Panc1 (cell line): ENCODE results near the gene LAIR2. TPM values are rescaled to one million over a fixed set of nuclear protein-coding genes. Genes with fewer than 3 reads are reported as not detected.

Experiments used
- ATAC-seq: fragments of 200-7000 bp; cut with Tn5 transposase; 2 replicates; pipeline ENCODE4 v1.9.1; 2020; ENCODE audit warnings: mild to moderate bottlenecking, moderate library complexity
- BruUV-seq: library from RNA; stranded (reverse); fragments of 400-500 nt; replicated peaks from 2 replicates; lab custom pipeline; 2021; lab: Mats Ljungman, UMichigan
- CTCF ChIA-PET: fragments of 300-600 bp; sonication (Branson Sonifier 250); formaldehyde crosslinking; loops from one replicate; lab custom pipeline; 2022; ENCODE audit warnings: antibody characterized with exemption; lab: Charles Lee
- POLR2A ChIA-PET: fragments of 300-600 bp; sonication (Branson Sonifier 250); formaldehyde crosslinking; loops from one replicate; lab custom pipeline; 2022; ENCODE audit warnings: antibody characterized with exemption; lab: Charles Lee
- DNase-seq: peaks from one replicate; pipeline ENCODE4 v3.0.0-alpha.2; 2010; ENCODE audit warnings: low read depth, low spot score
- H3K27ac ChIP-seq: 2 replicates; pipeline ENCODE4 v1.5.1; 2011; ENCODE audit warnings: mild to moderate bottlenecking, low read length, inconsistent platforms
- H3K27me3 ChIP-seq: fragments of 200-500 bp; sonication (Bioruptor generic); 2 replicates; pipeline ENCODE4 v1.6.0; 2014; ENCODE audit warnings: low read length, inconsistent platforms; ENCODE audit not compliant: control insufficient read depth, insufficient read depth
- H3K36me3 ChIP-seq: fragments of 200-500 bp; sonication (Bioruptor generic); 2 replicates; pipeline ENCODE4 v1.5.1; 2014; ENCODE audit warnings: inconsistent platforms, mild to moderate bottlenecking, low read length, moderate library complexity; ENCODE audit not compliant: control insufficient read depth, insufficient read depth
- H3K4me1 ChIP-seq: 2 replicates; pipeline ENCODE4 v1.5.1; 2011; ENCODE audit warnings: inconsistent platforms, mild to moderate bottlenecking, low read length, moderate library complexity; ENCODE audit not compliant: control insufficient read depth, insufficient read depth
- H3K4me3 ChIP-seq, 2 experiments: 2 replicates each; pipeline ENCODE4 v1.5.1; 2011 to 2012; ENCODE audit warnings: low read depth in 2 of 2, low read length in 2 of 2, mild to moderate bottlenecking in 2 of 2, inconsistent platforms in 1 of 2, moderate library complexity in 1 of 2
- H3K9me3 ChIP-seq: fragments of 200-500 bp; sonication (Bioruptor generic); 2 replicates; pipeline ENCODE4 v1.5.1; 2014; ENCODE audit warnings: low read depth, mild to moderate bottlenecking, inconsistent platforms, low read length, moderate library complexity; ENCODE audit not compliant: control insufficient read depth, insufficient read depth
- POLR2AphosphoS5 ChIP-seq: IDR thresholded peaks from 2 replicates; pipeline ENCODE4 v1.6.1; 2012; ENCODE audit warnings: mild to moderate bottlenecking, low read depth, low read length, moderate library complexity
- SIN3A ChIP-seq: IDR thresholded peaks from 2 replicates; pipeline ENCODE4 v1.6.1; 2012; ENCODE audit warnings: low read depth, mild to moderate bottlenecking, low read length, moderate library complexity, borderline replicate concordance; ENCODE audit not compliant: insufficient read depth
- TCF7L2 ChIP-seq: IDR thresholded peaks from 2 replicates; pipeline ENCODE4 v1.6.1; 2011; ENCODE audit warnings: mild to moderate bottlenecking, low read depth, low read length, inconsistent platforms
- in situ Hi-C: cut with HindIII; loops from 2 replicates; pipeline ENCODE4 v1.10.0; 2016; ENCODE audit warnings: low sequenced_read_pairs, low pct_unique_long_range_greater_than_20kb
- intact Hi-C: fragments of 100-400 bp; cut with micrococcal nuclease; formaldehyde crosslinking; loops from one replicate; pipeline ENCODE4 v1.10.0; 2022; ENCODE audit not compliant: unreplicated experiment
- total RNA-seq: library from RNA; stranded (reverse); gene quantifications from one replicate; pipeline ENCODE4 v1.2.1, GENCODE V29; 2021; ENCODE audit not compliant: unreplicated experiment
- TF ChIP-seq, protein P1 (sequence below): fragments of 450-650 bp; IDR thresholded peaks from 2 replicates; pipeline ENCODE4 v1.5.1; 2017; ENCODE audit warnings: mild to moderate bottlenecking
- TF ChIP-seq, protein P2 (sequence below), 2 experiments: IDR thresholded peaks; 2 replicates each; pipeline ENCODE4 v1.6.1; 2011 to 2012; ENCODE audit warnings: low read depth in 2 of 2, control low read depth in 1 of 2, low read length in 1 of 2, mild to moderate bottlenecking in 1 of 2, moderate library complexity in 1 of 2; ENCODE audit not compliant: insufficient read depth in 1 of 2

The LAIR2 gene
- total RNA-seq, 1 experiment from 2014 or later: not detected

GRCh38 chr19:54454781-54455675, 47.6 kb upstream of the LAIR2 start:
- intact Hi-C loops: no loop called here
- CTCF ChIA-PET: no interaction called here
- no peak for DNase-seq
- no peak for ATAC-seq
- TF ChIP-seq, protein P1, sequence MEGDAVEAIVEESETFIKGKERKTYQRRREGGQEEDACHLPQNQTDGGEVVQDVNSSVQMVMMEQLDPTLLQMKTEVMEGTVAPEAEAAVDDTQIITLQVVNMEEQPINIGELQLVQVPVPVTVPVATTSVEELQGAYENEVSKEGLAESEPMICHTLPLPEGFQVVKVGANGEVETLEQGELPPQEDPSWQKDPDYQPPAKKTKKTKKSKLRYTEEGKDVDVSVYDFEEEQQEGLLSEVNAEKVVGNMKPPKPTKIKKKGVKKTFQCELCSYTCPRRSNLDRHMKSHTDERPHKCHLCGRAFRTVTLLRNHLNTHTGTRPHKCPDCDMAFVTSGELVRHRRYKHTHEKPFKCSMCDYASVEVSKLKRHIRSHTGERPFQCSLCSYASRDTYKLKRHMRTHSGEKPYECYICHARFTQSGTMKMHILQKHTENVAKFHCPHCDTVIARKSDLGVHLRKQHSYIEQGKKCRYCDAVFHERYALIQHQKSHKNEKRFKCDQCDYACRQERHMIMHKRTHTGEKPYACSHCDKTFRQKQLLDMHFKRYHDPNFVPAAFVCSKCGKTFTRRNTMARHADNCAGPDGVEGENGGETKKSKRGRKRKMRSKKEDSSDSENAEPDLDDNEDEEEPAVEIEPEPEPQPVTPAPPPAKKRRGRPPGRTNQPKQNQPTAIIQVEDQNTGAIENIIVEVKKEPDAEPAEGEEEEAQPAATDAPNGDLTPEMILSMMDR: no peak
- TF ChIP-seq SIN3A: no peak
- TF ChIP-seq TCF7L2: no peak
- TF ChIP-seq POLR2AphosphoS5: no peak
- TF ChIP-seq, protein P2, sequence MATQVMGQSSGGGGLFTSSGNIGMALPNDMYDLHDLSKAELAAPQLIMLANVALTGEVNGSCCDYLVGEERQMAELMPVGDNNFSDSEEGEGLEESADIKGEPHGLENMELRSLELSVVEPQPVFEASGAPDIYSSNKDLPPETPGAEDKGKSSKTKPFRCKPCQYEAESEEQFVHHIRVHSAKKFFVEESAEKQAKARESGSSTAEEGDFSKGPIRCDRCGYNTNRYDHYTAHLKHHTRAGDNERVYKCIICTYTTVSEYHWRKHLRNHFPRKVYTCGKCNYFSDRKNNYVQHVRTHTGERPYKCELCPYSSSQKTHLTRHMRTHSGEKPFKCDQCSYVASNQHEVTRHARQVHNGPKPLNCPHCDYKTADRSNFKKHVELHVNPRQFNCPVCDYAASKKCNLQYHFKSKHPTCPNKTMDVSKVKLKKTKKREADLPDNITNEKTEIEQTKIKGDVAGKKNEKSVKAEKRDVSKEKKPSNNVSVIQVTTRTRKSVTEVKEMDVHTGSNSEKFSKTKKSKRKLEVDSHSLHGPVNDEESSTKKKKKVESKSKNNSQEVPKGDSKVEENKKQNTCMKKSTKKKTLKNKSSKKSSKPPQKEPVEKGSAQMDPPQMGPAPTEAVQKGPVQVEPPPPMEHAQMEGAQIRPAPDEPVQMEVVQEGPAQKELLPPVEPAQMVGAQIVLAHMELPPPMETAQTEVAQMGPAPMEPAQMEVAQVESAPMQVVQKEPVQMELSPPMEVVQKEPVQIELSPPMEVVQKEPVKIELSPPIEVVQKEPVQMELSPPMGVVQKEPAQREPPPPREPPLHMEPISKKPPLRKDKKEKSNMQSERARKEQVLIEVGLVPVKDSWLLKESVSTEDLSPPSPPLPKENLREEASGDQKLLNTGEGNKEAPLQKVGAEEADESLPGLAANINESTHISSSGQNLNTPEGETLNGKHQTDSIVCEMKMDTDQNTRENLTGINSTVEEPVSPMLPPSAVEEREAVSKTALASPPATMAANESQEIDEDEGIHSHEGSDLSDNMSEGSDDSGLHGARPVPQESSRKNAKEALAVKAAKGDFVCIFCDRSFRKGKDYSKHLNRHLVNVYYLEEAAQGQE (IDR thresholded peaks at IDR 0.05; ENCODE audit: insufficient read depth in 1 of 2, low read depth in 2 of 2, low read length in 1 of 2): no peak
- H3K27ac ChIP-seq: no peak overlapping the region
- H3K36me3 ChIP-seq: peaks cover 37% of the 10 kb centered on the region
- H3K4me1 ChIP-seq: peaks cover 14% of the 10 kb centered on the region
- H3K9me3 ChIP-seq: no peaks in the 10 kb centered on the region
- H3K27me3 ChIP-seq: no peaks in the 10 kb centered on the region
- H3K4me3 ChIP-seq: no peak overlapping the region
- in situ Hi-C loops: no loop called here
- POLR2A ChIA-PET: interaction anchor here (0.6 kb wide), 1 partner anchor 779 kb away, joined by 10 read pairs; no protein-coding TSS in a partner anchor
- no TSS peak for BruUV-seq

DNA sequence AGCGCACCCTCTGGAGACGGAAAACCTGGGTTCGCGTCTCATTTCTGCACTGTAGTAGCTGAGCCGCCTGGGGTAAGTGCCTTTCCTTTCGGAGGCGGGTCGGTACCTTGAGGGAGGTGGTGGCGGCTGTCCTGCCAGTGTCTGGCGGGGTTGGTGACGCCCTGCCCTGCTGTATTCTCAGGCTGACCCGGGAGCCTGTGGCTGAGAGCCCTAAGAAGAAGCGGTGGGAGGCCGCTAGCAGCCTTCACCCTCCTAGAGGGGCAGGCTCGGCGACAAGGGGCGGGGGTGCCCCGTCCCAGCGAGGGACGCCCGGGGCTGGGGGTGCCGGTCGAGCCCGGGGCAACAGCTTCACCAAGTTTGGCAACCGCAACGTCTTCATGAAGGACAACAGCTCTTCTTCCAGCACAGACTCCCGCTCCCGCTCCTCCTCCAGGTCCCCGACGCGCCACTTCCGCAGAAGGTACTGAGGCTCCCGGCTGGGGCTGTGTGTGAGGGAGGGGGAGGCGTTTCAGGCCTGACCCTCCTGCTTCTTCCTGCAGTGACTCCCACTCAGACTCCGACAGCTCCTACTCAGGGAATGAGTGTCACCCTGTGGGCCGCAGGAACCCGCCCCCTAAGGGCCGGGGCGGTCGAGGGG, 46.7 kb upstream of the LAIR2 start:
- TF ChIP-seq POLR2AphosphoS5 (no peak), SIN3A (no peak), TCF7L2 (no peak)
- TF ChIP-seq, protein P2 (IDR thresholded peaks at IDR 0.05; ENCODE audit: insufficient read depth in 1 of 2, low read depth in 2 of 2, low read length in 1 of 2): no peak
- TF ChIP-seq, protein P1: no peak
- H3K36me3 ChIP-seq: peaks cover 36% of the 10 kb centered on the region
- intact Hi-C loops: no loop called here
- no peaks in the 10 kb centered on the region for H3K27me3 ChIP-seq
- no peak for DNase-seq
- in situ Hi-C loops: no loop called here
- H3K27ac ChIP-seq: no peak overlapping the region
- no peaks in the 10 kb centered on the region for H3K9me3 ChIP-seq
- ChIA-PET CTCF (no interaction called here), POLR2A (no interaction called here)
- no TSS peak for BruUV-seq
- H3K4me1 ChIP-seq: peaks cover 15% of the 10 kb centered on the region
- no peak for ATAC-seq
- no peak overlapping the region for H3K4me3 ChIP-seq
